HCT116 (cell line): Measurements from ENCODE around the gene AGAP2.

ENCODE experiments used
- CTCF ChIP-seq, 3 experiments: fragments of 200-600 bp in 1 of 3; sonication (generic) in 1 of 3; IDR thresholded peaks in 2 of 3; conservative IDR thresholded peaks in 1 of 3; 2 replicates each; pipeline ENCODE4 v1.5.1; 2012 to 2017; ENCODE audit warnings: low read depth in 2 of 3, low read length in 2 of 3, antibody characterized with exemption in 1 of 3, borderline replicate concordance in 1 of 3, control low read depth in 1 of 3, mild to moderate bottlenecking in 1 of 3, mixed read lengths in 1 of 3, mixed run types in 1 of 3, moderate library complexity in 1 of 3; ENCODE audit not compliant: insufficient read depth in 1 of 3
- FOSL1 ChIP-seq: IDR thresholded peaks from 2 replicates; pipeline ENCODE4 v1.6.1; 2012; ENCODE audit warnings: low read depth
- JUND ChIP-seq: IDR thresholded peaks from 2 replicates; pipeline ENCODE4 v1.6.1; 2012
- ZFX ChIP-seq: fragments of 450-650 bp; IDR thresholded peaks from 2 replicates; pipeline ENCODE4 v1.6.1; 2017
- ZNF274 ChIP-seq: fragments of 200-500 bp; sonication (Bioruptor generic); IDR thresholded peaks from 2 replicates; pipeline ENCODE4 v1.6.1; 2014; ENCODE audit warnings: mild to moderate bottlenecking, low read depth, low read length, inconsistent platforms

GRCh38 chr12:57744777-57745484 lies 6.4 kb upstream of the AGAP2 start, which contains the start of gene TSPAN31:
- TF ChIP-seq JUND (no peak), ZNF274 (no peak), ZFX (no peak), CTCF (IDR thresholded peaks at IDR 0.05 in 2 of 3, conservative IDR thresholded peaks at IDR 0.05 in 1 of 3; ENCODE audit: borderline replicate concordance in 1 of 3, insufficient read depth in 1 of 3, low read depth in 2 of 3, low read length in 2 of 3) (no peak), FOSL1 (no peak)
